Natural killer cell (primary cell): ENCODE results near the gene G6PC1. TPM values are rescaled to one million over a fixed set of nuclear protein-coding genes. Genes with fewer than 3 reads are reported as not detected.

Source experiments
- ATAC-seq, 3 donors: fragments of 150-1000 bp in 2 of 3; fragments of 200-7000 bp in 1 of 3; cut with Tn5 transposase; 1 replicate in 1 of 3; 2 replicates in 2 of 3; pipeline ENCODE4 v1.10.0; 2021; ENCODE audit warnings: mild to moderate bottlenecking in 2 of 3, moderate library complexity in 2 of 3
- DNase-seq, 2 donors: peaks; one replicate each; pipeline versions ENCODE4 v3.0.0 to v3.0.0-alpha.2; 2013 to 2021; ENCODE audit warnings: mixed read lengths in 1 of 2
- H3K27ac ChIP-seq: one replicate; pipeline ENCODE4 v1.5.1; 2013; ENCODE audit warnings: mild to moderate bottlenecking, low read length
- H3K27me3 ChIP-seq: one replicate; pipeline ENCODE4 v1.6.1; 2013; ENCODE audit warnings: low read length; ENCODE audit not compliant: control insufficient read depth, insufficient read depth
- H3K36me3 ChIP-seq: one replicate; pipeline ENCODE4 v1.6.1; 2013; ENCODE audit warnings: low read length; ENCODE audit not compliant: control insufficient read depth, insufficient read depth
- H3K4me1 ChIP-seq: one replicate; pipeline ENCODE4 v1.6.1; 2013; ENCODE audit warnings: low read length; ENCODE audit not compliant: control insufficient read depth, insufficient read depth
- H3K4me3 ChIP-seq: one replicate; pipeline ENCODE4 v1.5.1; 2013; ENCODE audit warnings: low read length
- H3K9me3 ChIP-seq: one replicate; pipeline ENCODE4 v1.6.1; 2013; ENCODE audit warnings: low read length; ENCODE audit not compliant: control insufficient read depth, insufficient read depth
- H3K27ac Mint-ChIP-seq, 2 donors: one replicate each; pipeline ENCODE4 v1.8.0; 2022; ENCODE audit warnings: mild to moderate bottlenecking in 2 of 2, mixed read lengths in 2 of 2, moderate library complexity in 1 of 2
- H3K27me3 Mint-ChIP-seq, 2 donors: one replicate each; pipeline ENCODE4 v1.8.0; 2022; ENCODE audit warnings: low read depth in 2 of 2, mixed read lengths in 2 of 2
- H3K36me3 Mint-ChIP-seq: one replicate; pipeline ENCODE4 v1.8.0; 2022; ENCODE audit warnings: mixed read lengths
- H3K4me1 Mint-ChIP-seq, 2 donors: one replicate each; pipeline ENCODE4 v1.8.0; 2022; ENCODE audit warnings: mixed read lengths in 2 of 2
- H3K4me3 Mint-ChIP-seq: one replicate; pipeline ENCODE4 v1.8.0; 2022; ENCODE audit warnings: mild to moderate bottlenecking, moderate library complexity, mixed read lengths
- H3K9me3 Mint-ChIP-seq, 2 donors: one replicate each; pipeline ENCODE4 v1.8.0; 2022; ENCODE audit warnings: mixed read lengths in 2 of 2
- CTCF ChIP-seq: fragments of 200-600 bp; IDR thresholded peaks from one replicate; pipeline ENCODE4 v1.8.0; 2022; ENCODE audit warnings: antibody characterized with exemption
- WGBS: methylation state at CpG from one replicate; pipeline ENCODE4 v1.1.7; 2013; ENCODE audit warnings: missing lambda C conversion rate; ENCODE audit not compliant: insufficient coverage; 5-methylcytosine and 5-hydroxymethylcytosine counted together
- intact Hi-C: fragments of 100-400 bp; cut with micrococcal nuclease; formaldehyde crosslinking; loops from one replicate; pipeline ENCODE4 v1.14.2; 2022
- total RNA-seq, 4 donors: library from RNA; stranded (reverse); fragments of 120-200 nt in 1 of 4; gene quantifications; one replicate each; pipeline versions ENCODE4 v1.2.3 to v1.2.4, GENCODE V29; 2013 to 2022

G6PC1 gene
- total RNA-seq, 3 donors from 2014 or later (not counting 1 experiment from before 2014, with no cell fraction given): not detected

- Histone ChIP-seq H3K4me1 (no peaks in the 10 kb centered on the region), H3K9me3 (no peaks in the 10 kb centered on the region), H3K36me3 (no peaks in the 10 kb centered on the region), H3K4me3 (no peak overlapping the region), H3K27ac (no peak overlapping the region), H3K27me3 (no peaks in the 10 kb centered on the region)
- intact Hi-C loops: no loop called here
- no peak for TF ChIP-seq CTCF
- Mint-ChIP-seq H3K27ac (no peak overlapping the region), H3K4me3 (no peak overlapping the region), H3K27me3 (peaks cover under 1 to 12% of the 10 kb centered on the region in 2 donors), H3K9me3 (no peaks in the 10 kb centered on the region), H3K4me1 (no peaks in the 10 kb centered on the region), H3K36me3 (no peaks in the 10 kb centered on the region)
- no peak for DNase-seq
- 94% methylated on average over 6 of the region's 6 CpGs for WGBS
- no peak for ATAC-seq
Measured at GRCh38 chr17:42904110-42904469, 3.5 kb downstream of the G6PC1 start.

- Mint-ChIP-seq H3K4me3 (no peak overlapping the region), H3K9me3 (no peaks in the 10 kb centered on the region), H3K27ac (no peak overlapping the region), H3K27me3 (peaks cover 6 to 20% of the 10 kb centered on the region in 2 donors), H3K36me3 (no peaks in the 10 kb centered on the region), H3K4me1 (no peaks in the 10 kb centered on the region)
- Histone ChIP-seq H3K4me3 (no peak overlapping the region), H3K36me3 (no peaks in the 10 kb centered on the region), H3K27ac (no peak overlapping the region), H3K4me1 (no peaks in the 10 kb centered on the region), H3K9me3 (no peaks in the 10 kb centered on the region), H3K27me3 (no peaks in the 10 kb centered on the region)
- no peak for TF ChIP-seq CTCF
- ATAC-seq: no peak
- intact Hi-C loops: no loop called here
- 79% methylated on average over 8 of the region's 8 CpGs for WGBS
- no peak for DNase-seq
Measured at GRCh38 chr17:42906772-42907446, 6.3 kb downstream of the G6PC1 start.

GRCh38 chr17:42908872-42909700, 8.5 kb downstream of the G6PC1 start:
- no peak for TF ChIP-seq CTCF
- no peaks in the 10 kb centered on the region for H3K9me3 ChIP-seq
- no peak overlapping the region for H3K4me3 ChIP-seq
- Mint-ChIP-seq H3K9me3 (no peaks in the 10 kb centered on the region), H3K36me3 (no peaks in the 10 kb centered on the region), H3K27ac (no peak overlapping the region), H3K27me3 (peaks cover 6 to 16% of the 10 kb centered on the region in 2 donors), H3K4me1 (no peaks in the 10 kb centered on the region), H3K4me3 (no peak overlapping the region)
- no peak for DNase-seq
- no peak for ATAC-seq
- H3K4me1 ChIP-seq: no peaks in the 10 kb centered on the region
- no peaks in the 10 kb centered on the region for H3K27me3 ChIP-seq
- H3K27ac ChIP-seq: no peak overlapping the region
- WGBS: 78% methylated on average over 6 of the region's 7 CpGs
- no peaks in the 10 kb centered on the region for H3K36me3 ChIP-seq
- intact Hi-C loops: no loop called here
